Measurements from ENCODE around the gene YAF2.

- TF ChIP-seq, protein P1, sequence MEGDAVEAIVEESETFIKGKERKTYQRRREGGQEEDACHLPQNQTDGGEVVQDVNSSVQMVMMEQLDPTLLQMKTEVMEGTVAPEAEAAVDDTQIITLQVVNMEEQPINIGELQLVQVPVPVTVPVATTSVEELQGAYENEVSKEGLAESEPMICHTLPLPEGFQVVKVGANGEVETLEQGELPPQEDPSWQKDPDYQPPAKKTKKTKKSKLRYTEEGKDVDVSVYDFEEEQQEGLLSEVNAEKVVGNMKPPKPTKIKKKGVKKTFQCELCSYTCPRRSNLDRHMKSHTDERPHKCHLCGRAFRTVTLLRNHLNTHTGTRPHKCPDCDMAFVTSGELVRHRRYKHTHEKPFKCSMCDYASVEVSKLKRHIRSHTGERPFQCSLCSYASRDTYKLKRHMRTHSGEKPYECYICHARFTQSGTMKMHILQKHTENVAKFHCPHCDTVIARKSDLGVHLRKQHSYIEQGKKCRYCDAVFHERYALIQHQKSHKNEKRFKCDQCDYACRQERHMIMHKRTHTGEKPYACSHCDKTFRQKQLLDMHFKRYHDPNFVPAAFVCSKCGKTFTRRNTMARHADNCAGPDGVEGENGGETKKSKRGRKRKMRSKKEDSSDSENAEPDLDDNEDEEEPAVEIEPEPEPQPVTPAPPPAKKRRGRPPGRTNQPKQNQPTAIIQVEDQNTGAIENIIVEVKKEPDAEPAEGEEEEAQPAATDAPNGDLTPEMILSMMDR (IDR thresholded peaks at IDR 0.05): no peak
- TF ChIP-seq EZH2phosphoT487 (IDR thresholded peaks at IDR 0.05) (no peak), EZH2 (IDR thresholded peaks at IDR 0.05) (no peak)
These were observed 33.2 kb downstream of the YAF2 start for GRCh38 chr12:42204819-42205218.
